ENCODE results near the gene IFITM1. TPM values are rescaled to one million over a fixed set of nuclear protein-coding genes. Genes with fewer than 3 reads are reported as not detected.
A peak's percentile ranks its signal among the peaks of the same experiment; 100 is the strongest.

The IFITM1 gene
- total RNA-seq, 2 experiments from 2014 or later = 286 to 306 TPM

GRCh38 chr11:356610-357009 lies 42.8 kb downstream of the IFITM1 start:
- H3K4me1 Mint-ChIP-seq (ENCODE audit: low read depth) = peaks cover 37% of the 10 kb centered on the region
- Histone ChIP-seq H3K27me3 (ENCODE audit: control insufficient read depth in 1 of 2, insufficient read depth in 2 of 2, low read length in 2 of 2) (no peaks in the 10 kb centered on the region), H3K27ac (ENCODE audit: low read depth in 1 of 2, low read length in 2 of 2) (no peak overlapping the region), H3K4me1 (ENCODE audit: insufficient read depth, low read length) (peaks cover 25% of the 10 kb centered on the region), H3K4me3 (ENCODE audit: low read length) (no peak overlapping the region), H3K9me3 (ENCODE audit: control insufficient read depth in 1 of 2, insufficient read depth in 1 of 2, low read length in 2 of 2) (peaks cover 0 to 17% of the 10 kb centered on the region in 2 experiments), H3K36me3 (ENCODE audit: insufficient read depth, low read length) (no peaks in the 10 kb centered on the region)
- no peak overlapping the region for H3K27ac Mint-ChIP-seq
- ChIA-PET POLR2A (interaction anchor here (1.0 to 3.2 kb wide), 9 partner anchors 27 to 150 kb away, joined by 3 to 56 read pairs (median 15); partner anchors contain the start of genes BET1L, IFITM1, PGGHG and RIC8A), CTCF (interaction anchor here (1.5 to 2.6 kb wide), 4 partner anchors 17 to 51 kb away, joined by 3 to 21 read pairs (median 6); no protein-coding TSS in a partner anchor)
- intact Hi-C loops (cut with DNase I, micrococcal nuclease) = loop anchor here (2.0 to 10.0 kb wide), 5 partner anchors 49 to 1408 kb away; partner anchors contain the start of genes BET1L (in 1 of the 2), CTSD (in 1 of the 2), IFITM2 (in 1 of the 2) and PTDSS2 (in 1 of the 2)
- DNase-seq (peak in 2 of 14 experiments; percentile 2 to 13), ATAC-seq (ENCODE audit: poor library complexity) (no peak)
- no peaks in the 10 kb centered on the region for H3K36me3 Mint-ChIP-seq (ENCODE audit: low read depth)
- no peak for TF ChIP-seq CTCF (IDR thresholded peaks at IDR 0.05)
- no peaks in the 10 kb centered on the region for H3K9me3 Mint-ChIP-seq
- H3K27me3 Mint-ChIP-seq = no peaks in the 10 kb centered on the region
- no peak overlapping the region for H3K4me3 Mint-ChIP-seq

GRCh38 chr11:357582-357981 lies 43.7 kb downstream of the IFITM1 start:
- no peak overlapping the region for H3K27ac Mint-ChIP-seq
- TF ChIP-seq CTCF (IDR thresholded peaks at IDR 0.05) = no peak
- intact Hi-C loops (cut with DNase I, micrococcal nuclease) = loop anchor here (2.0 to 10.0 kb wide), 5 partner anchors 50 to 1407 kb away; partner anchors contain the start of genes BET1L (in 1 of the 2), CTSD (in 1 of the 2), IFITM2 (in 1 of the 2) and PTDSS2 (in 1 of the 2)
- ATAC-seq (ENCODE audit: poor library complexity) = no peak
- no peak overlapping the region for H3K4me3 Mint-ChIP-seq
- DNase-seq = peak in 1 of 14 experiments; percentile 15
- no peaks in the 10 kb centered on the region for H3K36me3 Mint-ChIP-seq (ENCODE audit: low read depth)
- H3K27me3 Mint-ChIP-seq = no peaks in the 10 kb centered on the region
- peaks cover 32% of the 10 kb centered on the region for H3K4me1 Mint-ChIP-seq (ENCODE audit: low read depth)
- H3K9me3 ChIP-seq (ENCODE audit: control insufficient read depth in 1 of 2, insufficient read depth in 1 of 2, low read length in 2 of 2) = peaks cover 0 to 20% of the 10 kb centered on the region in 2 experiments
- no peaks in the 10 kb centered on the region for H3K36me3 ChIP-seq (ENCODE audit: insufficient read depth, low read length)
- no peak overlapping the region for H3K27ac ChIP-seq (ENCODE audit: low read depth in 1 of 2, low read length in 2 of 2)
- CTCF ChIA-PET = interaction anchor here (2.1 kb wide), 1 partner anchor 107 kb away, joined by 7 read pairs; no protein-coding TSS in a partner anchor
- H3K4me1 ChIP-seq (ENCODE audit: insufficient read depth, low read length) = peaks cover 25% of the 10 kb centered on the region
- H3K9me3 Mint-ChIP-seq = no peaks in the 10 kb centered on the region
- no peak overlapping the region for H3K4me3 ChIP-seq (ENCODE audit: low read length)
- no peaks in the 10 kb centered on the region for H3K27me3 ChIP-seq (ENCODE audit: control insufficient read depth in 1 of 2, insufficient read depth in 2 of 2, low read length in 2 of 2)
- POLR2A ChIA-PET = no interaction called here

- no peak overlapping the region for H3K27ac Mint-ChIP-seq
- TF ChIP-seq CTCF (IDR thresholded peaks at IDR 0.05) = no peak
- Histone ChIP-seq H3K27me3 (ENCODE audit: control insufficient read depth in 1 of 2, insufficient read depth in 2 of 2, low read length in 2 of 2) (no peaks in the 10 kb centered on the region), H3K36me3 (ENCODE audit: insufficient read depth, low read length) (no peaks in the 10 kb centered on the region), H3K4me1 (ENCODE audit: insufficient read depth, low read length) (peaks cover 25% of the 10 kb centered on the region), H3K9me3 (ENCODE audit: control insufficient read depth in 1 of 2, insufficient read depth in 1 of 2, low read length in 2 of 2) (peaks cover 0 to 20% of the 10 kb centered on the region in 2 experiments), H3K27ac (ENCODE audit: low read depth in 1 of 2, low read length in 2 of 2) (no peak overlapping the region), H3K4me3 (ENCODE audit: low read length) (no peak overlapping the region)
- no peaks in the 10 kb centered on the region for H3K9me3 Mint-ChIP-seq
- H3K4me3 Mint-ChIP-seq = no peak overlapping the region
- peak in 1 of 14 experiments; percentile 21 for DNase-seq
- ChIA-PET POLR2A (no interaction called here), CTCF (interaction anchor here (1.4 to 2.1 kb wide), 2 partner anchors 54 to 107 kb away, joined by 4 to 7 read pairs; no protein-coding TSS in a partner anchor)
- intact Hi-C loops (cut with DNase I, micrococcal nuclease) = loop anchor here (5.0 to 10.0 kb wide), 4 partner anchors 51 to 1407 kb away; partner anchors contain the start of genes BET1L (in 1 of the 2), CTSD (in 1 of the 2), IFITM2 (in 1 of the 2) and RIC8A (in 1 of the 2)
- H3K4me1 Mint-ChIP-seq (ENCODE audit: low read depth) = peaks cover 25% of the 10 kb centered on the region
- no peak for ATAC-seq (ENCODE audit: poor library complexity)
- H3K27me3 Mint-ChIP-seq = no peaks in the 10 kb centered on the region
- no peaks in the 10 kb centered on the region for H3K36me3 Mint-ChIP-seq (ENCODE audit: low read depth)
These were observed 44.4 kb downstream of the IFITM1 start for GRCh38 chr11:358129-358800.
